Peyer's patch (tissue), 4 donors: Measurements from ENCODE around the gene ACTL7A. TPM values are rescaled to one million over a fixed set of nuclear protein-coding genes. Genes with fewer than 3 reads are reported as not detected.

ENCODE experiments used
- DNase-seq, 3 donors: peaks; one replicate each; pipeline ENCODE4 v3.0.0-alpha.2; 2017 to 2019
- H3K27ac ChIP-seq, 4 donors: fragments of 200-600 bp; sonication (generic); one replicate each; pipeline ENCODE4 v1.5.1; 2016 to 2019
- H3K27me3 ChIP-seq, 2 donors: fragments of 200-600 bp; sonication (generic); one replicate each; pipeline ENCODE4 v1.5.1; 2019
- H3K36me3 ChIP-seq, 3 donors: fragments of 200-600 bp; sonication (generic); one replicate each; pipeline ENCODE4 v1.5.1; 2016 to 2019
- H3K4me1 ChIP-seq, 4 donors: fragments of 200-600 bp; sonication (generic); one replicate each; pipeline ENCODE4 v1.5.1; 2016 to 2019
- H3K4me3 ChIP-seq, 4 donors: fragments of 200-600 bp; sonication (generic); 1 replicate in 3 of 4; 2 replicates in 1 of 4; pipeline ENCODE4 v1.5.1; 2016 to 2019; ENCODE audit warnings: mild to moderate bottlenecking in 1 of 4
- H3K9me3 ChIP-seq, 4 donors: fragments of 200-600 bp; sonication (generic); one replicate each; pipeline ENCODE4 v1.5.1; 2016 to 2019; ENCODE audit warnings: mild to moderate bottlenecking in 1 of 4
- POLR2A ChIP-seq, 2 donors: fragments of 450-650 bp; IDR thresholded peaks; one replicate each; pipeline ENCODE4 v1.5.1; 2017; ENCODE audit warnings: antibody characterized with exemption in 2 of 2, mild to moderate bottlenecking in 2 of 2, moderate library complexity in 2 of 2
- total RNA-seq, 4 donors: library from RNA; depleted of rRNA; stranded (reverse); fragments of >200 nt; gene quantifications; one replicate each; pipeline ENCODE4 v1.1.0, GENCODE V29; 2016
- TF ChIP-seq, protein P1 (sequence below), 6 experiments: fragments of 450-650 bp in 4 of 6; fragments of 200-600 bp in 2 of 6; sonication (generic) in 1 of 6; IDR thresholded peaks; one replicate each; pipeline ENCODE4 v1.5.1; 2017 to 2019; ENCODE audit warnings: antibody characterized with exemption in 6 of 6, mild to moderate bottlenecking in 3 of 6, moderate library complexity in 1 of 6

The ACTL7A gene
- total RNA-seq, 4 donors from 2014 or later, result not detected

- no peak for TF ChIP-seq POLR2A (IDR thresholded peaks at IDR 0.05)
- TF ChIP-seq, protein P1, sequence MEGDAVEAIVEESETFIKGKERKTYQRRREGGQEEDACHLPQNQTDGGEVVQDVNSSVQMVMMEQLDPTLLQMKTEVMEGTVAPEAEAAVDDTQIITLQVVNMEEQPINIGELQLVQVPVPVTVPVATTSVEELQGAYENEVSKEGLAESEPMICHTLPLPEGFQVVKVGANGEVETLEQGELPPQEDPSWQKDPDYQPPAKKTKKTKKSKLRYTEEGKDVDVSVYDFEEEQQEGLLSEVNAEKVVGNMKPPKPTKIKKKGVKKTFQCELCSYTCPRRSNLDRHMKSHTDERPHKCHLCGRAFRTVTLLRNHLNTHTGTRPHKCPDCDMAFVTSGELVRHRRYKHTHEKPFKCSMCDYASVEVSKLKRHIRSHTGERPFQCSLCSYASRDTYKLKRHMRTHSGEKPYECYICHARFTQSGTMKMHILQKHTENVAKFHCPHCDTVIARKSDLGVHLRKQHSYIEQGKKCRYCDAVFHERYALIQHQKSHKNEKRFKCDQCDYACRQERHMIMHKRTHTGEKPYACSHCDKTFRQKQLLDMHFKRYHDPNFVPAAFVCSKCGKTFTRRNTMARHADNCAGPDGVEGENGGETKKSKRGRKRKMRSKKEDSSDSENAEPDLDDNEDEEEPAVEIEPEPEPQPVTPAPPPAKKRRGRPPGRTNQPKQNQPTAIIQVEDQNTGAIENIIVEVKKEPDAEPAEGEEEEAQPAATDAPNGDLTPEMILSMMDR (IDR thresholded peaks at IDR 0.05), result no peak
- H3K4me3 ChIP-seq, result no peak overlapping the region
- no peak overlapping the region for H3K27ac ChIP-seq
- H3K36me3 ChIP-seq, result peaks cover 0 to 91% (median 5%) of the 10 kb centered on the region in 3 donors
- no peaks in the 10 kb centered on the region for H3K4me1 ChIP-seq
- H3K27me3 ChIP-seq, result no peaks in the 10 kb centered on the region
- H3K9me3 ChIP-seq, result no peaks in the 10 kb centered on the region
- DNase-seq, result no peak
Observed at GRCh38 chr9:108900176-108900575, 38.1 kb downstream of the ACTL7A start.

GRCh38 chr9:108903420-108904103 lies 41.5 kb downstream of the ACTL7A start:
- H3K4me1 ChIP-seq, result no peaks in the 10 kb centered on the region
- peaks cover 0 to 89% (median 4%) of the 10 kb centered on the region in 3 donors for H3K36me3 ChIP-seq
- no peak overlapping the region for H3K4me3 ChIP-seq
- no peak for DNase-seq
- H3K9me3 ChIP-seq, result no peaks in the 10 kb centered on the region
- no peak for TF ChIP-seq POLR2A (IDR thresholded peaks at IDR 0.05)
- TF ChIP-seq, protein P1 (IDR thresholded peaks at IDR 0.05), result no peak
- no peak overlapping the region for H3K27ac ChIP-seq
- no peaks in the 10 kb centered on the region for H3K27me3 ChIP-seq

DNA sequence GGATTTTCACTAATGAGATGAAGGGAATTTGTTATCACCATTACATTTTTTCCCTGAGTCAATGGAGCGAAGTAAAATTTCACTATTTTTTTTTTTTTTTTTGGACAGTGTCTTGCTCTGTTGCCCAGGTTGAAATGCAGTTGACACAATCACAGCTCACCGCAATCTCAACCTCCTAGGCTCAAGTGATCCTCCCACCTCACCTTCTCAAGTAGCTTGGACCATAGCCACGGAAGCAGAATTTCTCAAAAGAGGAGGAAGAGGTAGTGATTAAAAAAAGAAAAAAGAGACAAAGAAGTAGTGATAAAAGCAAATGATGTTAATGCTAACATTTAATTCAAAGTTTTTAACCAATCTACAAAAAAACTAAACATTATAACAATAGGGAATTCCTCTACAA lies 42.1 kb downstream of the ACTL7A start:
- no peak for TF ChIP-seq POLR2A (IDR thresholded peaks at IDR 0.05)
- TF ChIP-seq, protein P1 (IDR thresholded peaks at IDR 0.05), result no peak
- DNase-seq, result no peak
- no peak overlapping the region for H3K27ac ChIP-seq
- H3K27me3 ChIP-seq, result no peaks in the 10 kb centered on the region
- no peaks in the 10 kb centered on the region for H3K4me1 ChIP-seq
- peaks cover 0 to 89% (median 0%) of the 10 kb centered on the region in 3 donors for H3K36me3 ChIP-seq
- H3K9me3 ChIP-seq, result no peaks in the 10 kb centered on the region
- no peak overlapping the region for H3K4me3 ChIP-seq

DNA sequence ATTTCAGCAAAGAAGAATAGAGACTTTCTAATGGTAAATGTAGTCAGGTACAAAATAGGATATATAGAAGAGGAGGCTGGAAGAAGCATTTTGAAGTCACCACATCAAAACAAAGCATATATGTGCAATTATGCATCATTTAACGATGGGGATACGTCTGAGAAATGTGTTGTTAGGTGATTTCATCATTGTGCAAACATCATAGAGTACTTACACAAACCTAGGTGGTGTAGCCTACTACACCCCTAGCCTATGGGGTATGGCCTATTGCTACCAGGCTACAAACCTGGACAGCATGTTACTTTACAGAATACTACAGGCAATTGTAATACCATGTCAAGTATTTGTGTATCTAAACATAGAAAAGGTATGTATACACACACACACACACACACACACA lies 43.4 kb downstream of the ACTL7A start:
- H3K27ac ChIP-seq, result no peak overlapping the region
- no peak overlapping the region for H3K4me3 ChIP-seq
- H3K9me3 ChIP-seq, result no peaks in the 10 kb centered on the region
- H3K27me3 ChIP-seq, result no peaks in the 10 kb centered on the region
- peaks cover 0 to 89% (median 0%) of the 10 kb centered on the region in 3 donors for H3K36me3 ChIP-seq
- DNase-seq, result no peak
- no peak for TF ChIP-seq POLR2A (IDR thresholded peaks at IDR 0.05)
- TF ChIP-seq, protein P1 (IDR thresholded peaks at IDR 0.05), result no peak
- H3K4me1 ChIP-seq, result no peaks in the 10 kb centered on the region

- peaks cover 0 to 92% (median 0%) of the 10 kb centered on the region in 3 donors for H3K36me3 ChIP-seq
- TF ChIP-seq, protein P1 (IDR thresholded peaks at IDR 0.05), result no peak
- no peak for TF ChIP-seq POLR2A (IDR thresholded peaks at IDR 0.05)
Observed at GRCh38 chr9:108910402-108910801, 48.3 kb downstream of the ACTL7A start.

More at GRCh38 chr9:108910402-108910801, 48.3 kb downstream of the ACTL7A start:
- no peak overlapping the region for H3K4me3 ChIP-seq
- DNase-seq, result no peak
- H3K27ac ChIP-seq, result no peak overlapping the region
- H3K27me3 ChIP-seq, result no peaks in the 10 kb centered on the region
- no peaks in the 10 kb centered on the region for H3K9me3 ChIP-seq
- no peaks in the 10 kb centered on the region for H3K4me1 ChIP-seq
